ENCODE measurements around the gene GOLPH3. TPM values are rescaled to one million over a fixed set of nuclear protein-coding genes. Genes with fewer than 3 reads are reported as not detected.

GOLPH3 gene
- total and polyA plus RNA-seq, 2 experiments from 2014 or later, result 68.5 to 96.1 TPM

DNA sequence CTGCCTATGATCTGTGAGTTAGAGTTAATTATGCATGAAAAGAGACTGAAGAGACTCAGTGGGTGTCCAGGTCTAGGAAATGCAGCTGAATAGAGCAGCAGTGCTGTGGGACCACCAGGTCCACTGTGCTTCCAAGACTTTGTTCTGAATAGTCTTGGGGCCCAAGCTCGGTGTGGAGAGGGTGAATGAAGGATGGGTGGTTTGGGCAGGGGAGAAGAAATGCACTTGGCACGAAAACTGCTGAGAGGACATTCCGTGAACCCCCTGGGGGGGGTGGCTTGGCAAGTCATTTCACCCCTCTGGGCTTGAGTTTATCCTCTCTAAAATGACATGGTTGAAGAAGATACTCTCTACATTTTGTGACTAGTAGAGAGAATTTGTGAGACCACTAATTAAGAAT is 36.0 kb upstream of the GOLPH3 start:
- Histone ChIP-seq H2AFZ (no peak overlapping the region), H3K79me2 (replicated peaks; ENCODE audit: insufficient read depth) (no peaks in the 10 kb centered on the region), H4K20me1 (replicated peaks; ENCODE audit: insufficient read depth) (no peaks in the 10 kb centered on the region), H3K4me1 (ENCODE audit: insufficient read depth) (0 out of 2 replicates have a peak, but pooled peaks cover 4% of the 10 kb centered on the region), H3K36me3 (ENCODE audit: insufficient read depth) (no peaks in the 10 kb centered on the region), H3K27me3 (ENCODE audit: insufficient read depth) (no peaks in the 10 kb centered on the region), H3F3A (replicated peaks; ENCODE audit: low read depth) (no peaks in the 10 kb centered on the region), H3K4me2 (no peak overlapping the region), H3K4me3 (no peak overlapping the region), H3K27ac (ENCODE audit: low read depth) (no peak overlapping the region), H3K9me2 (ENCODE audit: insufficient read depth) (no peaks in the 10 kb centered on the region)
- DNase-seq (ENCODE audit: low spot score), result no peak
- peaks cover 3% of the 10 kb centered on the region; the same call in 2 of the 3 replicates for H3K4me1 Mint-ChIP-seq
- no peak overlapping the region for H3K27ac Mint-ChIP-seq
- H3K4me3 Mint-ChIP-seq, result no peak overlapping the region
- H3K9me3 Mint-ChIP-seq, result peaks cover 25% of the 10 kb centered on the region
- no peak for TF ChIP-seq ZNF114 (CRISPR knock-in tag; IDR thresholded peaks at IDR 0.05)
- TF ChIP-seq STAT1 (IDR thresholded peaks at IDR 0.05; ENCODE audit: unreplicated experiment), result no peak
- no peak for TF ChIP-seq NANOG (IDR thresholded peaks at IDR 0.05; ENCODE audit: borderline replicate concordance)
- no peak for TF ChIP-seq EZH2 (IDR thresholded peaks at IDR 0.05; ENCODE audit: low read depth, unreplicated experiment)
- TF ChIP-seq, protein P1, sequence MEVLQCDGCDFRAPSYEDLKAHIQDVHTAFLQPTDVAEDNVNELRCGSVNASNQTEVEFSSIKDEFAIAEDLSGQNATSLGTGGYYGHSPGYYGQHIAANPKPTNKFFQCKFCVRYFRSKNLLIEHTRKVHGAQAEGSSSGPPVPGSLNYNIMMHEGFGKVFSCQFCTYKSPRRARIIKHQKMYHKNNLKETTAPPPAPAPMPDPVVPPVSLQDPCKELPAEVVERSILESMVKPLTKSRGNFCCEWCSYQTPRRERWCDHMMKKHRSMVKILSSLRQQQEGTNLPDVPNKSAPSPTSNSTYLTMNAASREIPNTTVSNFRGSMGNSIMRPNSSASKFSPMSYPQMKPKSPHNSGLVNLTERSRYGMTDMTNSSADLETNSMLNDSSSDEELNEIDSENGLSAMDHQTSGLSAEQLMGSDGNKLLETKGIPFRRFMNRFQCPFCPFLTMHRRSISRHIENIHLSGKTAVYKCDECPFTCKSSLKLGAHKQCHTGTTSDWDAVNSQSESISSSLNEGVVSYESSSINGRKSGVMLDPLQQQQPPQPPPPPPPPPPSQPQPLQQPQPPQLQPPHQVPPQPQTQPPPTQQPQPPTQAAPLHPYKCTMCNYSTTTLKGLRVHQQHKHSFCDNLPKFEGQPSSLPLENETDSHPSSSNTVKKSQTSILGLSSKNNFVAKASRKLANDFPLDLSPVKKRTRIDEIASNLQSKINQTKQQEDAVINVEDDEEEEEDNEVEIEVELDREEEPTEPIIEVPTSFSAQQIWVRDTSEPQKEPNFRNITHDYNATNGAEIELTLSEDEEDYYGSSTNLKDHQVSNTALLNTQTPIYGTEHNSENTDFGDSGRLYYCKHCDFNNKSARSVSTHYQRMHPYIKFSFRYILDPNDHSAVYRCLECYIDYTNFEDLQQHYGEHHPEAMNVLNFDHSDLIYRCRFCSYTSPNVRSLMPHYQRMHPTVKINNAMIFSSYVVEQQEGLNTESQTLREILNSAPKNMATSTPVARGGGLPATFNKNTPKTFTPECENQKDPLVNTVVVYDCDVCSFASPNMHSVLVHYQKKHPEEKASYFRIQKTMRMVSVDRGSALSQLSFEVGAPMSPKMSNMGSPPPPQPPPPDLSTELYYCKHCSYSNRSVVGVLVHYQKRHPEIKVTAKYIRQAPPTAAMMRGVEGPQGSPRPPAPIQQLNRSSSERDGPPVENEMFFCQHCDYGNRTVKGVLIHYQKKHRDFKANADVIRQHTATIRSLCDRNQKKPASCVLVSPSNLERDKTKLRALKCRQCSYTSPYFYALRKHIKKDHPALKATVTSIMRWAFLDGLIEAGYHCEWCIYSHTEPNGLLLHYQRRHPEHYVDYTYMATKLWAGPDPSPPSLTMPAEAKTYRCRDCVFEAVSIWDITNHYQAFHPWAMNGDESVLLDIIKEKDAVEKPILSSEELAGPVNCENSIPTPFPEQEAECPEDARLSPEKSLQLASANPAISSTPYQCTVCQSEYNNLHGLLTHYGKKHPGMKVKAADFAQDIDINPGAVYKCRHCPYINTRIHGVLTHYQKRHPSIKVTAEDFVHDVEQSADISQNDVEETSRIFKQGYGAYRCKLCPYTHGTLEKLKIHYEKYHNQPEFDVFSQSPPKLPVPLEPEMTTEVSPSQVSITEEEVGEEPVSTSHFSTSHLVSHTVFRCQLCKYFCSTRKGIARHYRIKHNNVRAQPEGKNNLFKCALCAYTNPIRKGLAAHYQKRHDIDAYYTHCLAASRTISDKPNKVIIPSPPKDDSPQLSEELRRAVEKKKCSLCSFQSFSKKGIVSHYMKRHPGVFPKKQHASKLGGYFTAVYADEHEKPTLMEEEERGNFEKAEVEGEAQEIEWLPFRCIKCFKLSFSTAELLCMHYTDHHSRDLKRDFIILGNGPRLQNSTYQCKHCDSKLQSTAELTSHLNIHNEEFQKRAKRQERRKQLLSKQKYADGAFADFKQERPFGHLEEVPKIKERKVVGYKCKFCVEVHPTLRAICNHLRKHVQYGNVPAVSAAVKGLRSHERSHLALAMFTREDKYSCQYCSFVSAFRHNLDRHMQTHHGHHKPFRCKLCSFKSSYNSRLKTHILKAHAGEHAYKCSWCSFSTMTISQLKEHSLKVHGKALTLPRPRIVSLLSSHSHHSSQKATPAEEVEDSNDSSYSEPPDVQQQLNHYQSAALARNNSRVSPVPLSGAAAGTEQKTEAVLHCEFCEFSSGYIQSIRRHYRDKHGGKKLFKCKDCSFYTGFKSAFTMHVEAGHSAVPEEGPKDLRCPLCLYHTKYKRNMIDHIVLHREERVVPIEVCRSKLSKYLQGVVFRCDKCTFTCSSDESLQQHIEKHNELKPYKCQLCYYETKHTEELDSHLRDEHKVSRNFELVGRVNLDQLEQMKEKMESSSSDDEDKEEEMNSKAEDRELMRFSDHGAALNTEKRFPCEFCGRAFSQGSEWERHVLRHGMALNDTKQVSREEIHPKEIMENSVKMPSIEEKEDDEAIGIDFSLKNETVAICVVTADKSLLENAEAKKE (CRISPR knock-in tag; IDR thresholded peaks at IDR 0.05), result no peak
- TF ChIP-seq, protein P2, sequence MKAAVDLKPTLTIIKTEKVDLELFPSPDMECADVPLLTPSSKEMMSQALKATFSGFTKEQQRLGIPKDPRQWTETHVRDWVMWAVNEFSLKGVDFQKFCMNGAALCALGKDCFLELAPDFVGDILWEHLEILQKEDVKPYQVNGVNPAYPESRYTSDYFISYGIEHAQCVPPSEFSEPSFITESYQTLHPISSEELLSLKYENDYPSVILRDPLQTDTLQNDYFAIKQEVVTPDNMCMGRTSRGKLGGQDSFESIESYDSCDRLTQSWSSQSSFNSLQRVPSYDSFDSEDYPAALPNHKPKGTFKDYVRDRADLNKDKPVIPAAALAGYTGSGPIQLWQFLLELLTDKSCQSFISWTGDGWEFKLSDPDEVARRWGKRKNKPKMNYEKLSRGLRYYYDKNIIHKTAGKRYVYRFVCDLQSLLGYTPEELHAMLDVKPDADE (IDR thresholded peaks at IDR 0.05), result no peak
- TF ChIP-seq, protein P3, sequence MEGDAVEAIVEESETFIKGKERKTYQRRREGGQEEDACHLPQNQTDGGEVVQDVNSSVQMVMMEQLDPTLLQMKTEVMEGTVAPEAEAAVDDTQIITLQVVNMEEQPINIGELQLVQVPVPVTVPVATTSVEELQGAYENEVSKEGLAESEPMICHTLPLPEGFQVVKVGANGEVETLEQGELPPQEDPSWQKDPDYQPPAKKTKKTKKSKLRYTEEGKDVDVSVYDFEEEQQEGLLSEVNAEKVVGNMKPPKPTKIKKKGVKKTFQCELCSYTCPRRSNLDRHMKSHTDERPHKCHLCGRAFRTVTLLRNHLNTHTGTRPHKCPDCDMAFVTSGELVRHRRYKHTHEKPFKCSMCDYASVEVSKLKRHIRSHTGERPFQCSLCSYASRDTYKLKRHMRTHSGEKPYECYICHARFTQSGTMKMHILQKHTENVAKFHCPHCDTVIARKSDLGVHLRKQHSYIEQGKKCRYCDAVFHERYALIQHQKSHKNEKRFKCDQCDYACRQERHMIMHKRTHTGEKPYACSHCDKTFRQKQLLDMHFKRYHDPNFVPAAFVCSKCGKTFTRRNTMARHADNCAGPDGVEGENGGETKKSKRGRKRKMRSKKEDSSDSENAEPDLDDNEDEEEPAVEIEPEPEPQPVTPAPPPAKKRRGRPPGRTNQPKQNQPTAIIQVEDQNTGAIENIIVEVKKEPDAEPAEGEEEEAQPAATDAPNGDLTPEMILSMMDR (conservative IDR thresholded peaks at IDR 0.05; ENCODE audit: low read depth in 2 of 2), result no peak
- TF ChIP-seq, protein P4, sequence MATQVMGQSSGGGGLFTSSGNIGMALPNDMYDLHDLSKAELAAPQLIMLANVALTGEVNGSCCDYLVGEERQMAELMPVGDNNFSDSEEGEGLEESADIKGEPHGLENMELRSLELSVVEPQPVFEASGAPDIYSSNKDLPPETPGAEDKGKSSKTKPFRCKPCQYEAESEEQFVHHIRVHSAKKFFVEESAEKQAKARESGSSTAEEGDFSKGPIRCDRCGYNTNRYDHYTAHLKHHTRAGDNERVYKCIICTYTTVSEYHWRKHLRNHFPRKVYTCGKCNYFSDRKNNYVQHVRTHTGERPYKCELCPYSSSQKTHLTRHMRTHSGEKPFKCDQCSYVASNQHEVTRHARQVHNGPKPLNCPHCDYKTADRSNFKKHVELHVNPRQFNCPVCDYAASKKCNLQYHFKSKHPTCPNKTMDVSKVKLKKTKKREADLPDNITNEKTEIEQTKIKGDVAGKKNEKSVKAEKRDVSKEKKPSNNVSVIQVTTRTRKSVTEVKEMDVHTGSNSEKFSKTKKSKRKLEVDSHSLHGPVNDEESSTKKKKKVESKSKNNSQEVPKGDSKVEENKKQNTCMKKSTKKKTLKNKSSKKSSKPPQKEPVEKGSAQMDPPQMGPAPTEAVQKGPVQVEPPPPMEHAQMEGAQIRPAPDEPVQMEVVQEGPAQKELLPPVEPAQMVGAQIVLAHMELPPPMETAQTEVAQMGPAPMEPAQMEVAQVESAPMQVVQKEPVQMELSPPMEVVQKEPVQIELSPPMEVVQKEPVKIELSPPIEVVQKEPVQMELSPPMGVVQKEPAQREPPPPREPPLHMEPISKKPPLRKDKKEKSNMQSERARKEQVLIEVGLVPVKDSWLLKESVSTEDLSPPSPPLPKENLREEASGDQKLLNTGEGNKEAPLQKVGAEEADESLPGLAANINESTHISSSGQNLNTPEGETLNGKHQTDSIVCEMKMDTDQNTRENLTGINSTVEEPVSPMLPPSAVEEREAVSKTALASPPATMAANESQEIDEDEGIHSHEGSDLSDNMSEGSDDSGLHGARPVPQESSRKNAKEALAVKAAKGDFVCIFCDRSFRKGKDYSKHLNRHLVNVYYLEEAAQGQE (IDR thresholded peaks at IDR 0.05; ENCODE audit: unreplicated experiment), result no peak
- TF ChIP-seq EZH2phosphoT487 (IDR thresholded peaks at IDR 0.05; ENCODE audit: unreplicated experiment), result no peak
- TF ChIP-seq POLR2AphosphoS5 (IDR thresholded peaks at IDR 0.05; ENCODE audit: low read depth), result no peak
- no peak for TF ChIP-seq ZNF331 (CRISPR knock-in tag; IDR thresholded peaks at IDR 0.05; ENCODE audit: low read depth)
- TF ChIP-seq JUNB (IDR thresholded peaks at IDR 0.05; ENCODE audit: unreplicated experiment), result no peak
- no peak for TF ChIP-seq CREB1 (CRISPR knock-in tag; IDR thresholded peaks at IDR 0.05; ENCODE audit: low read depth)
- peaks cover 7% of the 10 kb centered on the region for H3K27me3 Mint-ChIP-seq (ENCODE audit: insufficient read depth, low read depth, poor library complexity)
- peaks cover 16% of the 10 kb centered on the region for H3K36me3 Mint-ChIP-seq (ENCODE audit: low read depth)
- ATAC-seq, result no peak

Measured in GM23338 (cell line).